NB4 (cell line): ENCODE measurements around the gene THSD7A.

Experiments
- CTCF ChIP-seq: IDR thresholded peaks from one replicate; pipeline ENCODE4 v1.5.1; 2012; ENCODE audit warnings: low read depth, low read length
- MYC ChIP-seq: IDR thresholded peaks from 2 replicates; pipeline ENCODE4 v1.6.1; 2011; ENCODE audit warnings: low read depth, low read length
- POLR2A ChIP-seq: IDR thresholded peaks from 2 replicates; pipeline ENCODE4 v1.6.1; 2011; ENCODE audit warnings: mild to moderate bottlenecking; ENCODE audit not compliant: insufficient read length; ENCODE audit errors: extremely low read depth

DNA sequence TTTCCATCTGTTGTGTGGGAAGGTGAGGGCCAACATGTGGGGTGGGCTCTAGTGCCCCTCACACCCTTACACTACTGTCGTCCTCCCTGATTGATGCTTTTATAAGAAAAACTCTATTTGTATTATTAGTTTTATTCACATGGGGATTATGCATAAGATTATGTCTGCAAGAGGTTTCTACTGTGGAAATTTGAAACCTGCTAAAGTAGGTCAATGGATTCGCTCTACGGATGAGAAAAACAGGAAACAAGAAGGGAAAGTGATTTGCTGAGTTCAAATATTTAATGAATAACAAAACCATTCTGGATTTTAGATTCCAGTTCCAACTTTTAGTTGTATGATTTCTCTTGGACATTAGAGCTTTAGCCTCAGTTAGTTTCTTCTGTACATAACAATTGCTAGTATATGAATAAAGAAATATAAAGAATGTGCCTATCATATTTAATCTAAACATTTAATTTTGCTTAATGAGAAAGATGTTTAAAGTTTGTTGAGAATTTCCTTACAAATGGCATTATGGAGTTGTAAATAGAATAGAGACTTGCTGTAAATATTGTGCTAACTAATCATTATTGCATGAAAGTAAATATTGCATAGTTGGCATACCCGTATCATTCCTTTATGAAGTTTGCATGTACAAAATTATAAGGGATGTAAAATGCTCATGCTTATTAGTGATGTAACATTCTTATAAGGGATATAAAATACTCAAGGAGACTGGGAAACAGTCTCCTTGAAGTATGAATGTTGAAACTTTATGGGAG is 193.8 kb downstream of the THSD7A start:
- no peak for TF ChIP-seq CTCF
- no peak for TF ChIP-seq MYC
- no peak for TF ChIP-seq POLR2A
